GM12878 (cell line): Measurements from ENCODE around the gene TFPI2.

Experiments used
- DPF2 ChIP-seq: fragments of 450-650 bp; IDR thresholded peaks from 2 replicates; pipeline ENCODE4 v1.6.1; 2017; ENCODE audit warnings: mild to moderate bottlenecking
- ESRRA ChIP-seq: IDR thresholded peaks from 2 replicates; pipeline ENCODE4 v1.6.1; 2012; ENCODE audit warnings: mild to moderate bottlenecking, low read length, improper control_type of control experiment
- POLR2AphosphoS5 ChIP-seq: IDR thresholded peaks from 2 replicates; pipeline ENCODE4 v1.6.1; 2011; ENCODE audit warnings: mild to moderate bottlenecking, low read length, inconsistent platforms
- SMC3 ChIP-seq: IDR thresholded peaks from 2 replicates; pipeline ENCODE4 v1.6.1; 2011; ENCODE audit warnings: low read length, improper control_type of control experiment, borderline replicate concordance
- TAF1 ChIP-seq: IDR thresholded peaks from 2 replicates; pipeline ENCODE4 v1.6.1; 2011; ENCODE audit warnings: mild to moderate bottlenecking, low read depth, low read length, borderline replicate concordance
- TCF12 ChIP-seq: IDR thresholded peaks from 2 replicates; pipeline ENCODE4 v1.6.1; 2011; ENCODE audit warnings: low read depth, mild to moderate bottlenecking, low read length
- YY1 ChIP-seq: IDR thresholded peaks from 2 replicates; pipeline ENCODE4 v1.6.1; 2011; ENCODE audit warnings: low read depth, mild to moderate bottlenecking, low read length
- TF ChIP-seq, protein P1 (sequence below): fragments of 450-650 bp; IDR thresholded peaks from 2 replicates; pipeline ENCODE4 v1.6.1; 2014; ENCODE audit warnings: mild to moderate bottlenecking
- TF ChIP-seq, protein P2 (sequence below): fragments of 150-350 bp; IDR thresholded peaks from 2 replicates; pipeline ENCODE4 v1.6.1; 2016; ENCODE audit warnings: low read depth, low read length
- TF ChIP-seq, protein P3 (sequence below), 3 experiments: IDR thresholded peaks in 2 of 3; conservative IDR thresholded peaks in 1 of 3; 2 replicates each; pipeline ENCODE4 v1.5.1; 2011; ENCODE audit warnings: low read depth in 3 of 3, low read length in 3 of 3, mild to moderate bottlenecking in 3 of 3, control low read depth in 2 of 3, moderate library complexity in 2 of 3, inconsistent platforms in 1 of 3, mixed read lengths in 1 of 3; ENCODE audit not compliant: control insufficient read depth in 2 of 3, insufficient read depth in 1 of 3; ENCODE audit errors: extremely low read depth in 1 of 3

DNA sequence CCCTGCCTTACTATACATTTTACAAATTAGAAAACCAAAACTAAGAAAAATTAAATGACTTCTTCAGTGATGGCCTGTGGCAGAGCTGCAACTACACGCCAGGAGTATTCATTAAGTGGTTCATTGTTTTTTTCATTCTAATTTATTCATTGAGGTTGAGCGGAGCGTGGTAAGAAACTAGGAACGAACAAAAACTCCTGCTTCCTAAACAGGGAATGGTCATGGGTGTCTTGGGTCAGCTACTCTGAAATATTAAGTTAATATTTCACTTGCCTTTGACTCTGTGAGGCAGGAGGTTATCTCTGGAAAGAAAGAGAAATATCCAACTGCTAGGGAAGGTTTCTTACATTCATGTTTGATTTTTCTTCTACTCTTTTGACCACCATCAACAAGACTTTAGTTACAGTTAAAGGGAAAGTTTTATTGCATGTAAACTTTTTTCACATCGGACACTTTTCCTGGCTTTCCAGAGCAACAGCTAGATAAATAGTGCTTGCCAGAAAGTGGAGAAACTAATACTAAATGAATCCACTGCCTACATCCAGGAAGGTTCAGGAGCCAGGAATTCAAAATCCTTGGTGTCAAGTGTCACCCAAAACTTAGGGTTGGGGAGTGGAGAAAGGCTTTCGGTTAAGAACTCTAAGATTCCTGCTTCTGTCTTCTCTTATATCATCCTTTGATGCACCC is 30.1 kb upstream of the TFPI2 start:
- TF ChIP-seq, protein P1, sequence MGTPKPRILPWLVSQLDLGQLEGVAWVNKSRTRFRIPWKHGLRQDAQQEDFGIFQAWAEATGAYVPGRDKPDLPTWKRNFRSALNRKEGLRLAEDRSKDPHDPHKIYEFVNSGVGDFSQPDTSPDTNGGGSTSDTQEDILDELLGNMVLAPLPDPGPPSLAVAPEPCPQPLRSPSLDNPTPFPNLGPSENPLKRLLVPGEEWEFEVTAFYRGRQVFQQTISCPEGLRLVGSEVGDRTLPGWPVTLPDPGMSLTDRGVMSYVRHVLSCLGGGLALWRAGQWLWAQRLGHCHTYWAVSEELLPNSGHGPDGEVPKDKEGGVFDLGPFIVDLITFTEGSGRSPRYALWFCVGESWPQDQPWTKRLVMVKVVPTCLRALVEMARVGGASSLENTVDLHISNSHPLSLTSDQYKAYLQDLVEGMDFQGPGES: no peak
- TF ChIP-seq ESRRA (no peak), YY1 (no peak), POLR2AphosphoS5 (no peak), TCF12 (no peak), SMC3 (no peak), TAF1 (no peak), DPF2 (no peak)
- TF ChIP-seq, protein P2, sequence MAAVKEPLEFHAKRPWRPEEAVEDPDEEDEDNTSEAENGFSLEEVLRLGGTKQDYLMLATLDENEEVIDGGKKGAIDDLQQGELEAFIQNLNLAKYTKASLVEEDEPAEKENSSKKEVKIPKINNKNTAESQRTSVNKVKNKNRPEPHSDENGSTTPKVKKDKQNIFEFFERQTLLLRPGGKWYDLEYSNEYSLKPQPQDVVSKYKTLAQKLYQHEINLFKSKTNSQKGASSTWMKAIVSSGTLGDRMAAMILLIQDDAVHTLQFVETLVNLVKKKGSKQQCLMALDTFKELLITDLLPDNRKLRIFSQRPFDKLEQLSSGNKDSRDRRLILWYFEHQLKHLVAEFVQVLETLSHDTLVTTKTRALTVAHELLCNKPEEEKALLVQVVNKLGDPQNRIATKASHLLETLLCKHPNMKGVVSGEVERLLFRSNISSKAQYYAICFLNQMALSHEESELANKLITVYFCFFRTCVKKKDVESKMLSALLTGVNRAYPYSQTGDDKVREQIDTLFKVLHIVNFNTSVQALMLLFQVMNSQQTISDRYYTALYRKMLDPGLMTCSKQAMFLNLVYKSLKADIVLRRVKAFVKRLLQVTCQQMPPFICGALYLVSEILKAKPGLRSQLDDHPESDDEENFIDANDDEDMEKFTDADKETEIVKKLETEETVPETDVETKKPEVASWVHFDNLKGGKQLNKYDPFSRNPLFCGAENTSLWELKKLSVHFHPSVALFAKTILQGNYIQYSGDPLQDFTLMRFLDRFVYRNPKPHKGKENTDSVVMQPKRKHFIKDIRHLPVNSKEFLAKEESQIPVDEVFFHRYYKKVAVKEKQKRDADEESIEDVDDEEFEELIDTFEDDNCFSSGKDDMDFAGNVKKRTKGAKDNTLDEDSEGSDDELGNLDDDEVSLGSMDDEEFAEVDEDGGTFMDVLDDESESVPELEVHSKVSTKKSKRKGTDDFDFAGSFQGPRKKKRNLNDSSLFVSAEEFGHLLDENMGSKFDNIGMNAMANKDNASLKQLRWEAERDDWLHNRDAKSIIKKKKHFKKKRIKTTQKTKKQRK: no peak
- TF ChIP-seq, protein P3, sequence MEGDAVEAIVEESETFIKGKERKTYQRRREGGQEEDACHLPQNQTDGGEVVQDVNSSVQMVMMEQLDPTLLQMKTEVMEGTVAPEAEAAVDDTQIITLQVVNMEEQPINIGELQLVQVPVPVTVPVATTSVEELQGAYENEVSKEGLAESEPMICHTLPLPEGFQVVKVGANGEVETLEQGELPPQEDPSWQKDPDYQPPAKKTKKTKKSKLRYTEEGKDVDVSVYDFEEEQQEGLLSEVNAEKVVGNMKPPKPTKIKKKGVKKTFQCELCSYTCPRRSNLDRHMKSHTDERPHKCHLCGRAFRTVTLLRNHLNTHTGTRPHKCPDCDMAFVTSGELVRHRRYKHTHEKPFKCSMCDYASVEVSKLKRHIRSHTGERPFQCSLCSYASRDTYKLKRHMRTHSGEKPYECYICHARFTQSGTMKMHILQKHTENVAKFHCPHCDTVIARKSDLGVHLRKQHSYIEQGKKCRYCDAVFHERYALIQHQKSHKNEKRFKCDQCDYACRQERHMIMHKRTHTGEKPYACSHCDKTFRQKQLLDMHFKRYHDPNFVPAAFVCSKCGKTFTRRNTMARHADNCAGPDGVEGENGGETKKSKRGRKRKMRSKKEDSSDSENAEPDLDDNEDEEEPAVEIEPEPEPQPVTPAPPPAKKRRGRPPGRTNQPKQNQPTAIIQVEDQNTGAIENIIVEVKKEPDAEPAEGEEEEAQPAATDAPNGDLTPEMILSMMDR (IDR thresholded peaks at IDR 0.05 in 2 of 3, conservative IDR thresholded peaks at IDR 0.05 in 1 of 3; ENCODE audit: control insufficient read depth in 2 of 3, extremely low read depth in 1 of 3, insufficient read depth in 1 of 3, low read depth in 3 of 3, low read length in 3 of 3): no peak
